Stimulated activated CD8-positive, alpha-beta memory T cell treated with anti-CD3 and anti-CD28 coated beads, Interleukin-7, amount 100 ng/mL, for 1 hour (primary cell): ENCODE data around the gene EMC1.
"Not testable (repeated sequence)": the region's sequence is repeated elsewhere in the genome, so short reads cannot be mapped to it uniquely, and the experiment has no call there.

Experiments used
- DNase-seq, 2 donors: peaks; one replicate each; pipeline ENCODE4 v3.0.0-alpha.2; 2020; ENCODE audit warnings: low read depth in 2 of 2

Gene EMC1

DNA sequence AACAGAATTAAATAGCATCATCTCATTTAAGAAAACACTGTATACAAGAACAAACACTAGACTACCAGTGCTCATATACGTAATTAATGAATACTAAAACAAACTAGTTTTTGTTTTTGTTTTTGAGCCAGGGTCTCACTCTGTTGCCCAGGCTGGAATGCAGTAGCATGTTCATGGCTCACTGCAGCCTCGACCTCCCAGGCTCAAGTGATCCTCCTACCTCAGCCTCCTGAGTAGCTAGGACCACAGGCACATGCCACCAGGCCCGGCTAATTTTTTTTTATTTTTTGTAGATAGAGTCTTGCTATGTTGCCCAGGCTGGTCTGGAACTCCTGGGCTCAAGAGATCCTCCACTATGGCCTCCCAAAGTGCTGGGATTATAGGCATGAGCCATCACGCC lies 34.7 kb downstream of the EMC1 start:
- DNase-seq, result not testable (repeated sequence)

DNA sequence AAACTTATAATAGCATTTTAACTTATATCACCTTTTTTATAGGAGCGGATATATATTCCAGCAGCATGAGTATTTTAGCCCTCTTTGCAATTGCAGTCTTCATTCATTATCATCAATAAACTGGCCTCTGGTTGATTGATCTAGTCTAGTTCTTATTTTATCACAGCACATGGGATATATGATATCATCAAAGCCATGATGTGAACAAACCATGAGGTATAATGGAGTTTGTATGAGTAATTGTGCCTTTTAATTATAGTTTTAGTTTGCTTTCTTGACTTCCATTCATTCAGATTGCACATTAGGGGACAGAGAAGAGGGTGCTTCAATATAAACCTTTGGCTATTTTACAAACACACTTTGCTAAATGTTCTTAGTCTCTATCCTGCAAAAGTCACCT lies 37.7 kb downstream of the EMC1 start:
- no peak for DNase-seq

DNA sequence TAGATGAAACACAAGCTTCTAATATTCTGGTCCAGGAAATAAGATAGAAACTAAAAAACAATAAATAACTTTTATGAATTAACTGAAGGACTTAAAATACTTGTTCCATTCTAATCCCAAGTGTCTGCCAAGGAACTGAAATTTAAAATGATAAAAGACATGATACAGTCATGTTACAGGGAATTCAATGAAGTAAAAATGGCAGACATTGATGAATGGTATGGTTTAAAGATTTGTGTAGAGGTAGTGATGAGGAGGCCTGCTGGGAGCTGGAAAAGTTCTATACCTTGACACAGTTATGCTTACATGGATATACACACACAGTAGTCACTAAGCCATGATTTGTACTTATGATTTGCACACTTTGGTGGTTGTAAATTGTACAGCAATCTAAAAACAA lies 39.2 kb downstream of the EMC1 start:
- DNase-seq, result no peak

DNA sequence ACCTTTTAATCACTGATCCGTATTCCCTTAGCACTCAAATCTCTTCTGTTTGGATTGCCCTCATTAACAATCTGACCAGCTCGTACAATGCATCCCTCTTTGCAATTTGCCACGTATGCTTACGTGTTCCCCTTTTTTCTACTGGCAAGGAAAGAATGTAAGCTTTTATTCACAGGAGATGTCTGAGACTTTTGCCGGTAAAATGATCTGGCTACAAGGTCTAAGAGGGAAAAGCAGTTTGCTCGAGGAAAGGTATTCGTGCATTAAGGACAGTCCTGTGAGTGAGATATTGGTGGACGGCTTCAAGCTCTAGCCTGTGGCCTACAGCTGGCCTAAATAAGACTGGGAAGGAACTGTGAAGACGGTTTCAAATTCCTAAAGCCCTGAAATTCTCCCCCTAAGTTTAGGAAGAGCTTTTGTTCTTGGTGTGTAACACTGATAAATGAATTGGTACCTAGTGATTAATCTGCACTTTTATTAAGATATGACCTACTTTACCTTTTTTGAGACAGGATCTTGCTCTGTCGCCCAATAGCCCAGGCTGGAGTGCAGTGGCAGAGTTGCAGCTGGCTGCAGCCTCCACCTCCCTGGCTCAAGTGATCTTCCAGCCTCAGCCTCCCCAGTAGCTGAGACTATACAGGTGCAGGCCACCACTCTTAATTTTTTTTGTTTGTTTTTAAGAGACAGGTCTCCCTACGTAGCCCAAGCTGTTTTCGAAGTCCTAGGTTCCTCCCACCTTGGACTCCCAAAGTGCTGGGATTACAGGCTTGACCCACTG lies 40.4 kb downstream of the EMC1 start:
- DNase-seq, result no peak

DNA sequence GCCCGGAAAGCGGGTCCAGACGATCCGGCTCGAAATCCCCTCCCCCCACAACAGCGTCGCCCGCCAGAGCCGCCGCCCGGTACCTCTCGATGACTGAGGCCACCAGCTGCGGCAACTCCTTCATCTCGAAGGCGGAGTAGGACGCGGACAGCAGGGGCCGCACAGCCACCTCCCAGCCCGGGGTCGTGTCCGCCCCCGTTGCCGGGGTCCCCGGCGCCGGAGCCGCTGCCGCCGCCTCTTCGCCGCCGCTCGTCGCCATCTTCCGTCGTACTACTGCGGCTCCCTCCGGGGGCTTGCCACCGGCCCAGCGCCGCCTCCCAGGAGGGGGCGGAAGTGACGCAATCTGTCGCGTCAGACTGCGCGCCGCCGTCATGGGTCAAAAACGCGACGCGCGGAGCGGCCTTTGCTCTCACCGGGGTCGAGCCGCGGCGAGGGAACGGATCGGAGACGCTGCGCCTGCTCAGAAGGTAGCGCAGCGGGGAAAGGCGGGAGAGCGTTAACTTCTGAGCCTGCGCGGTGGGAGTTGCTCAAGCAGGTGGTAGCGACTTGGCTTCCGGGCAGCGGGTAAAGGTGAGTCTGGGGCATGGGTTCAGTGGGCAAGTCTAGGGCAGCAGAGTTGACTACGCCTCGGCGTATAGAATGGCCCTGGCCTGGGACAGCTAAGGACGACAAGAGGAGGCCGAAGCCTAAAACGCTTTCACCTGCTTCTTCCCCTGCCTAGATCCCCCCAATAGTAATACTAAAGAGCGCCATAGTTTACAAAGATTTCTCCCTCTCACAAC lies 41.1 kb downstream of the EMC1 start, which contains the start of gene UBR4:
Gene UBR4 (minus strand): TSS at position 277 of the 782 bp plus-strand sequence. CDS start 18 bp downstream, at position 259.
- peak; percentile 94 to 97 for DNase-seq

DNA sequence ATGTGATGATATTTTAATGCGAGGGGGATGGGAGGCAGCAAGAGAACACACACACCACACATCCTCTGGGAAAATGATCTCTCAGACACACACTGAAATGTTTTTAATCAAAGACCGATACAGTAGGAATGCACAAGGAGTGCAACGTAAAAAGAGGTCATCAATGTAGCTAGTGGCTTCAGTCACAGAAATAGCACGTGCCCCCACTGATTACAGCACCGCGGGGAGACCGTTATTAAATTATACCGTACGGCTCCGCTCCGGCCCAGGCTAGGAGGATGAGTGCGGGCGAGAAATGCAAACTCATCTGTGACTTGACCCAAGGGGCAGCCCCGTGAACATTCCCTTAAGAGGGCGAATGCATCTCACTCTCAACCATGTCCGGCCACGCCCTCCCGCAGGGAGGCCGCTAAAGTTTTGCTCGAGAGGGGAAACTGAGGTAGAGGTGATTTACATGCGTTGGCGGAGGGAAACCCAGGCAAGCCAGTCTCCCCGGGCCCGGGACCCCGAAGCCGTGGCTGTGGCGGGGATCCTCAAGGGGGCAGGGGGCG lies 41.8 kb downstream of the EMC1 start:
- DNase-seq, result peak in 1 of 2 donors; percentile 13

DNA sequence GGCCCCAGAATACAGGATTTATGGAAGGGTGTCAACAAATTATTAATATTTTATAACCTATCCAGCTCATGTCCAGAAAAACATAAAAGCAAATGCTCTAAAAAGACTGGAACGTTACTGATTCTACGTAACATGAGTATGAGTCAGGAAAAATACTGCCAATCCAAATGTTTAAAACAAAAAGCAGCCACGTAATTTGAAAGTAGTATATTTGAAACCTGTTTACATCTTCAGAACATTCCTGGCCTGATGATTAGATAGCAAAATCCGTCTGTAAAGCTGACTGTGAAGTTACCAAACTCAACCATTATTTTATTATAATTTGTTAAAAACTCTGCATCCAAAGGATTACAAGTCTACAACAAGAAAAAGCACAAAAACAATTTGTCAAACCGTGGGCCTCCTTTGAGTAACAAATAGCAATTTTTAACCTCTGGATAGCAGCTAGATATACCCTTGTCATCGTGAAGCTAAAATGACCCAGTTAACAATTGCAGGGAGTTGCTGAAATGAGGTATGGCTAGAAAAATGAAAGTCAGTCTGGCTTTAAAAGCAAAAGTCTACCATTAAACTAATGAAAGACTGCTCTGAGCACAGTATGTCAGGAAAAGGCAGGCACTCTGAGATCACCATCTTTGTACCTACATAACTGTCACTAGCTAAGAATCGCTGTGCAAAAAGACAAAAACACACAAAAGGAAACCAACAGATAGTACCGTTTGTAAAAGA lies 42.5 kb downstream of the EMC1 start:
- no peak for DNase-seq

DNA sequence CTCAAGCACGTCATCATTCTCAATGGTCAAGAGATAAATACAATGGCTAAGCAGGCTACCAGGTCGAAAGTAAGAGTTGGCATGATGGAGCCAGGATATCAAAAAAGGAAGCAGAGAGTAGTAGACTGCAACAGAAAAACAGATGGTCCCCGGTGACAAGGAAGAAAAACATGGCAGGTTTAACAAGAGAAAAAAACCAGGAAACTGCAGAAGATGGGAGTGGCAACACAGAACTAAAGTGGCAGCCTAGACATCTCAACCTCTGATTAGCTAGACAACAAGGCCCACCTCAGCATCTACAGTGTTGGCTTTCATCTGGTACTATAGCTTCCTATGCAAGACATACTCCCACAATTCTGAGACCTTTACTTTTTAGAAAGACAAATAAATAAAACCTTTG lies 44.4 kb downstream of the EMC1 start:
- no peak for DNase-seq

DNA sequence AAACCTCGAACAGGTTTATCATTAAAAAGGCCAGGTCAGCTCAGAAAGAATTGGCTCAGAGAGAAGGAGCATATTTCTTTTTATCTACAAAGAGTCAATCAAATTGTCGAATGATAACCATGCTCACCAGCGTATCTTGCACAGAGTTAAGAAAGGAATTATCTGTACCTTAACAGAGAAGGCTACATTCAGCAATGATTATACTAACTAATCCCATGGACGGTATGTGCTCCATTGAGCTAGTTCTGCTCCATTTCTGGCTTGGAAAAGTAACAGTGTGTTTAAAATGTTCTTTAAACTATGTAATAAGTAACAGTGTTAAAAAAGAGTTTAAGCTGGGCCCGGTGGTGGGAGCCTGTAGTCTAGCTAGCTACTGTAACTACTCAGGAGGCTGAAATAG lies 45.5 kb downstream of the EMC1 start:
- no peak for DNase-seq

DNA sequence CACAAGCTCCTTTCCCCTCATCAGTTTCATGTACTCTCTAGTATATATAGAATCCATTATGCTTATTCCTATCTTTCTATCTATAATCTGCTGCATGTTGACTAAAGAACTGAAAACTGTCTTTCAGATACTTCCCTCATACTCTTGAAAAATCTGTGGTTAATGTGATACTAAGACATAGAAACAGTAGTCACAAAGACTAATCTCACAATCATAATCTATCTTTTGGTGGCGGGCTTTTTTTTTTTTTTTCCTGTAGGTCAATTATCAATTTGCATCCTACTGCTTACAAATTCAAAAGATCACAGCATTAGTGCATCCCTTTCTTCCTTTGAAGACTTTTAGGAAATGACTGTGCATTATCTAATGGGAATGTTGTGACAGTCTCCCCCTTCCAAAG lies 45.9 kb downstream of the EMC1 start:
- DNase-seq, result no peak

DNA sequence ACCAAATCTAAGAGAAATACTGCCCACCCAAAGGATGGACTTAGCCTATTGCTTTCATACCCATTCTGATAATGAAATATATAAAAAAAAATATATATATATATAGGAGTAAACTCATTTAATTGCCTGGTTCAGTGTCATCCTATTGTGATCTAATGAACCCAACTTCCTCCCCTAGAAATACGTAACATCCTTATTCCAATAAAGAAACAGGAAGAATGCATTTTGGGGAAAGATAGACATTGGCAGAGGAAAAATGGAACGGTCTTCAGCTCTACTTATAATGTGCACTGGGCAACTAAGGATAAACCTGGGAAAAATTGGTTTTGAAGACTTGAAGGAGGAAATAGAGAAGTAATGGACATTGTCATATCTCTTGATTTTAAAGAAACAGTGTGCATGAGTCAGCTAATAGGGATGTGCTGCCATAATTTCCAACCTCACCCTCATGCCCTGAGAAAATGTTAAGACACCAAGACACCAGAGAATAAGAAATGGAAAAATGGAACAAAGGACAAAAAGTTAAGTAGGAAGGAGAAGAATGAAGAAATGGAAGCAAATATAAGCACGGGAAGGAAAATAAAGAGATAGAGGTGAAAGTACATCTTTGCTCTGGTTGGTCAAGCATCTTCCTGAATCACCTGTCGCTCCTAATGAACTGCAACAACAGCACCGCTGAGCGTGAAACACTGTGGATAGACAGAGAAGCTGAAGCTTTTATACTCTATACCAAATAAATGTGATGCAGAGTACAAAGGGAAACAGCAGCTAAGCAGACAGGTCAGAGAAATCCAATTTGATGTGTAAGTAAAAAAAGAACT lies 46.7 kb downstream of the EMC1 start:
- no peak for DNase-seq

DNA sequence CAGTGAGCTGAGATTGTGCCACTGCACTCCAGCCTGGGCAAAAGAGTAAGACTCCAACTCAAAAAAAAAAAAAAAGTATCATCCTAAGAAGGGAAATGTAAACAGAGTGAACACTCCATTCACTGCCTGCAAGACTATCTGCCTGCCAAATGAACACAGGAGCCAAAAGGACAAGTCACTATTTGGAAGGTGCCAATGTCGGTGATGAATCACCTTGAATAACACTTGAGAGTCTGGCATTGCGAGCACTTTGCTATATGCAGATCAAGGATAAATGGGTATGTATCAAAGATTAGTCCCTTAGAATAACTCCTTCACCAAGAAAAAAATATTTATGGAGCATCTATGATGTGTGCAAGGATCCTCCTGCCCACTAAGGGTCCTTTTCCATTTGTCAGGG lies 47.9 kb downstream of the EMC1 start:
- DNase-seq, result no peak

DNA sequence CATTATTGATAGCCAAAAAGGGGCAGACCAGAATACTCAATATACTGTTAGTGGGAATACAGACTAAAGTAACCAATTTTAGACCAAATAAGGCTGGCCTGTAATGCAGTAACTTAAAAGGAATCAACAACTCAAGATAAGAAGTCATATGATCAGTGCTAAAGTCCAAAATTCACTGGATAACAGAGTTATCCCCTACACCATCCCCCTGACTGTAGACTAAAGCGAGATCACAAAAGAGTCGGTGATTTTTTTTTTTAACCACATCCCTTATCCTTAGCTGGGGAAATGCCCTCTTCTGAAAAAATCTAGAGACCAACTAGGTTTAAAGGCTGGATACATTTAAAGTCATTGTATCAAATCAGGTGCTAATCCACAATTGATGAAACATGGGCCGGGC lies 48.9 kb downstream of the EMC1 start:
- DNase-seq, result no peak

DNA sequence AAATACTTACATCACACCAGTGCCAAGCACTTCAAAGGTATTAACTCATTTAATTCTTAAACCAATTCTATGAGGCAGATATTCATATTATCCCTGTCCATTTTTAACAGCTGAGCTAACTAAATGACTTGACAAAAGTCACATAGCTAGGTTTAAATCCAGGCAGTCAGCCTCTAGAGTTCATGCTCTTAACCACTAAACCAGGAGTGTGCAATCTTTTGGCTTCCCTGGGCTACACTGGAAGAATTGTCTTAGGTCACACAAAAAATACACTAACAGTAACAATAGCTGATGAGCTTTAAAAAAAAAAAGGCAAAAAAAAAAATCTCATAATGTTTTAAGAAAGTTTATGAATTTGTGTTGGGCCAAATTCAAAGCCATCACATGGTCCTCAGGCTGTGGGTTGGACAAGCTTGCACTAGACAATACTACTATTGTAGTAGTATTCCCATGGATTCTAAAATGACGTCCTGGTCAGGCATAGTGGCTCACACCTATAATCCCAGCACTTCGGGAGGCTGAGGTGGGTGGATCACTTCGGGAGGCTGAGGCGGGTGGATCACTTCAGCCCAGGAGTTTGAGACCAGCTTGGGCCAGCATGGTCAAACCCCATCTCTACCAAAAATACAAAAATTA lies 51.2 kb downstream of the EMC1 start:
- no peak for DNase-seq

DNA sequence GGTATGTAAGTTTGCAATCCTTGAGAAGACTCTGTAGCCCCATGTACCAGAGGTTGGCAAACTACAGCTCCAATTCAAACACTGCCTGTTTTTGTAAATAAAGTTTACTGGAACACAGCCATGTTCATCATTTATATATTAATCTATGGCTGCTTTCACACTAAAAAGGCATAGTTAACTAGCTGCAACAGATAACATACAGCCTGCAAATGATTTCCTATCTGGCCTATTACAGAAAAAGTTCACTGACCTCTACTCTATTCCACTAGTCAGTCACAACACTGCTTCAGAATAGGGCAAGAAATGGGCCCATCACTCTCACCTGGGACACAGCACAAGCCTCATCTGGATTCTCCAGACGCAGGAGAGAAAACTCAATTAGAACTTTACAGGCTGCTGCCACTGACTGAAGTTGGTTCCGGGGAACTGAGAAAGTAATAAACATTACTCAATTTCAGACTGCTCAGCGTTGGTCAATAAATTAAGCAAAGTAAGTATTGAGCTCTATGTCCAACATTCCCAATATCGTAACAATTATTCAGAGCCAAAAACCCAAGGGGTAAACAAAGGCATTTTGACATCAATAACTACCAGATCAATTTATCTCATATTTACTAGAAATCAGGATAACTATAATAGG lies 51.9 kb downstream of the EMC1 start:
- DNase-seq, result no peak

DNA sequence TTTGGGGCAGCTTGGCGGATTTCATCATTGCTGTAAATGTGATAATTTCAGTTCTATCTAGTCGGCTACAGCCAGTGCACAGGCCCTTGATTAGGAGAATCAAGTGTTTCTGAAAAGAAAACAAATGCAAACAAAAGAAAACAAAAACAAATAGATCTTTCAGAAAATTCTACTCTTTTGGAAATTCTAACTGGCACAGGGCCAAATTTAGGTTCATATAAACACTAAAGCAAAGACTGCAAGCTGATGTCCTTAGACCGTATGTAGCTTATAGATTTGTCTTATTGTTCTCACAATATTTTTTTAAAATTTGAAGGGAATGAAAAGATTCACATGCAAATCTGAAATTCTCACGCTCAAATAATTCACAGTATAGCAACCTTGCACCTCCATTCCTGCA lies 52.5 kb downstream of the EMC1 start:
- no peak for DNase-seq

DNA sequence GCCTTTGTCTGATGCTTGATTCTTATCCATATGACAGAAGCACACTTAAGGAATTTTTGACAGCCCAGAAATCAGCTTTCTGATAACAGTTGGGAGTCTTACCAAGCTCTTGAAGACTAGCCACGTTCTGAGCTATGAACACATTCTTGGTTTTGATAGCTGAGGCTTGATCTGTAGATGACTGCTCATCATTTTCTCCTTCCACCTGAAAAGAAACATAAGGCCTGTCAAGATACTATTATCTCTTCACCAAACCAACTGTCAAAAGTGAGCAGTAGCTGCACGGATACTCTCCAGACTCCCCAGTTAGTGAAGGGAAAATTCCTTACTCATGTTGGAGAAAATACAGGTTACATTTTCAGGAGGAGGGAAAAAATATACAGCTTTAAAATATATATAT lies 53.5 kb downstream of the EMC1 start:
- no peak for DNase-seq

DNA sequence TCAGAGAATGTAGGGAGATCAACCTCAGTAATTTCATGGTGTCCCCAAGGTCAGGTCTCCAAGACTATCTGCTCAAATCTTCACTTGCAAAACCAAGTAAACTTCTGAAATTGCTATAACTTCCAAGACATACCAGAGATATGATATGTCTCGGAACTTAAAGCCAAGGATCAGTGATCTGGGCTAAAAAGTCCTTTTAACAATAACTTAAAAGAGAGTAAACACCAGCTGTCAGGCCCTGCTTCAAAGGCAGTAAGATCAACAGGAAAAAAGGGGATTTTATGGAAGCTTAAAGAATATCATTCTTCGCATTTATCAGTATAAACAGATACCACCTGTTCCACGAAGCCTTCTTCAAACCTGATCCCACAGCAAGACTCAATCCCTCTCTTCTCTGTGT lies 55.0 kb downstream of the EMC1 start:
- no peak for DNase-seq

DNA sequence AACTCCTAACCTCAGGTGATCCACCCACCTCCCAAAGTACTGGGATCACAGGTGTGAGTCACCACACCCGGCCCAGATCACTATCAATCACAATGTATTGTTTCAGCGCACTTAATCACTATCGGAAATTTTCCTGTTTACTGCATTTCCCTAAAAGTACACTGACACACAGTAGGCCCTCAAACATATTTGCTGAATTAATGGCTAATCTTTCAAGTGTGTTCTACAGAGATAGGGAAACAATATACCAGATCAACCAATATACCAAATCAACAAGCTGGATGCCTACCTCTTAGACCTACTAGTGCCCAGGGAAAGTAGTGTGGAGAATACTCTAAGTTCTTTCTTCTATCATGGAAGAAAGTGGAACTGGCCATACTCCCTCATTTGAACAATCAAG lies 58.3 kb downstream of the EMC1 start:
- no peak for DNase-seq

DNA sequence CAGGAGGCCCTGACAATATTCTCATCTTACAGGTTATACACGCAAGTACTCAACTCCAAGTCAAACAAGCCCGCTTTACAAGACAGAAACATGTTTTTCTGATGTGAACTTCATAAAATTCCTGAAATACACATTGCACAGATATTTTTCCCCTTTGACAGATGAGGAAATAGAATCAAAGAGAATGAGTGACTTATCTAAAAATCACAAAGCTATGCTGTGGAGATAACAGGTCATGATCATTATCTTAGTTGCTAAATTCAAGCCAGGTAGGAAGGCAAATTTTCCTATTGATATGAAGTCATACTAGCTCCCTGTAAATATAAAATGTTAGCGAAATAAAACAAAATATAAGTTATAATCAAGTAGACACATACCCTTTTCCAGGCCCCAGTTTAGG lies 59.5 kb downstream of the EMC1 start:
- DNase-seq, result no peak
